Tibial artery (tissue), 4 donors: ENCODE results near the gene PPP4R3A.
"Not testable (repeated sequence)": the region's sequence is repeated elsewhere in the genome, so short reads cannot be mapped to it uniquely, and the experiment has no call there.

Source experiments
- DNase-seq, 2 donors: peaks; one replicate each; pipeline ENCODE4 v3.0.0-alpha.2; 2019
- H3K27ac ChIP-seq, 2 donors: fragments of 200-600 bp; sonication (generic) in 1 of 2; 1 replicate in 1 of 2; 2 replicates in 1 of 2; pipeline ENCODE4 v1.5.1; 2018 to 2019; ENCODE audit warnings: mild to moderate bottlenecking in 1 of 2
- H3K27me3 ChIP-seq, 2 donors: fragments of 200-600 bp; sonication (generic) in 1 of 2; one replicate each; pipeline versions ENCODE4 v1.5.1 to v1.6.0; 2016 to 2019
- H3K36me3 ChIP-seq, 3 donors: fragments of 200-600 bp; sonication (generic) in 2 of 3; one replicate each; pipeline ENCODE4 v1.5.1; 2016 to 2019; ENCODE audit warnings: mild to moderate bottlenecking in 2 of 3
- H3K4me1 ChIP-seq, 4 donors: fragments of 200-600 bp; sonication (generic) in 2 of 4; 1 replicate in 3 of 4; 2 replicates in 1 of 4; pipeline ENCODE4 v1.5.1; 2016 to 2019
- H3K4me3 ChIP-seq, 2 donors: fragments of 200-600 bp; sonication (generic) in 1 of 2; 1 replicate in 1 of 2; 2 replicates in 1 of 2; pipeline ENCODE4 v1.5.1; 2018 to 2019; ENCODE audit warnings: mild to moderate bottlenecking in 2 of 2
- H3K9me3 ChIP-seq, 3 donors: fragments of 200-600 bp; sonication (generic) in 1 of 3; one replicate each; pipeline ENCODE4 v1.5.1; 2016 to 2019
- CTCF ChIP-seq, 2 experiments: fragments of 200-600 bp in 1 of 2; fragments of 450-650 bp in 1 of 2; IDR thresholded peaks; one replicate each; pipeline ENCODE4 v1.5.1; 2017 to 2019; ENCODE audit warnings: antibody characterized with exemption in 2 of 2, mild to moderate bottlenecking in 1 of 2, moderate library complexity in 1 of 2
- intact Hi-C: fragments of 100-400 bp; cut with DNase I; formaldehyde crosslinking; loops from one replicate; pipeline ENCODE4 v1.15.0; 2023; ENCODE audit warnings: low total_unique reads

The PPP4R3A gene

GRCh38 chr14:91501951-91502930 lies 7.9 kb downstream of the PPP4R3A start:
- TF ChIP-seq CTCF (IDR thresholded peaks at IDR 0.05) = no peak
- peaks cover 0 to 10% (median 9%) of the 10 kb centered on the region in 3 donors for H3K36me3 ChIP-seq
- intact Hi-C loops = no loop called here
- no peaks in the 10 kb centered on the region for H3K27me3 ChIP-seq
- H3K4me1 ChIP-seq = peaks cover 0 to 89% (median 40%) of the 10 kb centered on the region in 4 donors
- no peaks in the 10 kb centered on the region for H3K9me3 ChIP-seq
- H3K4me3 ChIP-seq = no peak overlapping the region
- DNase-seq = no peak
- H3K27ac ChIP-seq = no peak overlapping the region

GRCh38 chr14:91501348-91501747 lies 8.8 kb downstream of the PPP4R3A start:
- Histone ChIP-seq H3K36me3 (peaks cover 0 to 10% (median 9%) of the 10 kb centered on the region in 3 donors), H3K4me1 (peaks cover 0 to 90% (median 40%) of the 10 kb centered on the region in 4 donors), H3K27me3 (no peaks in the 10 kb centered on the region), H3K27ac (no peak overlapping the region), H3K9me3 (no peaks in the 10 kb centered on the region), H3K4me3 (no peak overlapping the region)
- intact Hi-C loops = no loop called here
- no peak for TF ChIP-seq CTCF (IDR thresholded peaks at IDR 0.05)
- no peak for DNase-seq

- H3K4me3 ChIP-seq = no peak overlapping the region
- no peaks in the 10 kb centered on the region for H3K36me3 ChIP-seq
- no peak for TF ChIP-seq CTCF (IDR thresholded peaks at IDR 0.05)
- H3K27ac ChIP-seq = no peak overlapping the region
- intact Hi-C loops = no loop called here
- no peaks in the 10 kb centered on the region for H3K27me3 ChIP-seq
- no peak for DNase-seq
- peaks cover 0 to 90% (median 56%) of the 10 kb centered on the region in 4 donors for H3K4me1 ChIP-seq
- H3K9me3 ChIP-seq = no peaks in the 10 kb centered on the region
These were observed 13.3 kb downstream of the PPP4R3A start for GRCh38 chr14:91496790-91497189.

GRCh38 chr14:91494392-91495065 lies 15.6 kb downstream of the PPP4R3A start:
- H3K9me3 ChIP-seq, H3K36me3 ChIP-seq, H3K4me3 ChIP-seq, intact Hi-C loops, DNase-seq, H3K27me3 ChIP-seq, H3K27ac ChIP-seq: not testable (repeated sequence)
- peaks cover 0 to 87% (median 55%) of the 10 kb centered on the region in 4 donors for H3K4me1 ChIP-seq

- no peaks in the 10 kb centered on the region for H3K27me3 ChIP-seq
- DNase-seq = no peak
- peaks cover 0 to 78% (median 55%) of the 10 kb centered on the region in 4 donors for H3K4me1 ChIP-seq
- intact Hi-C loops = no loop called here
- no peaks in the 10 kb centered on the region for H3K9me3 ChIP-seq
- peak overlapping the region in 1 of 2 donors; percentile 30 for H3K27ac ChIP-seq
- peaks cover 0 to 15% (median 6%) of the 10 kb centered on the region in 3 donors for H3K36me3 ChIP-seq
- H3K4me3 ChIP-seq = no peak overlapping the region
- TF ChIP-seq CTCF (IDR thresholded peaks at IDR 0.05) = no peak
These were observed 16.9 kb downstream of the PPP4R3A start for GRCh38 chr14:91493169-91493568.

GRCh38 chr14:91484744-91485143 lies 25.4 kb downstream of the PPP4R3A start:
- no peaks in the 10 kb centered on the region for H3K9me3 ChIP-seq
- no peak for DNase-seq
- intact Hi-C loops = no loop called here
- H3K27me3 ChIP-seq = no peaks in the 10 kb centered on the region
- no peak overlapping the region for H3K27ac ChIP-seq
- H3K4me1 ChIP-seq = peaks cover 0 to 36% (median 17%) of the 10 kb centered on the region in 4 donors
- no peak overlapping the region for H3K4me3 ChIP-seq
- TF ChIP-seq CTCF (IDR thresholded peaks at IDR 0.05) = no peak
- H3K36me3 ChIP-seq = peaks cover 30 to 58% (median 40%) of the 10 kb centered on the region in 3 donors
